DMS53 treated with DMSO at 0.1 percent for 48 hours (cell line): ENCODE measurements around the gene INO80D.
A peak's percentile ranks its signal among the peaks of the same experiment; 100 is the strongest.
"Not testable (repeated sequence)": the region's sequence is repeated elsewhere in the genome, so short reads cannot be mapped to it uniquely, and the experiment has no call there.

ENCODE experiments used
- DNase-seq: peaks from one replicate; lab custom pipeline; 2025; ENCODE audit not compliant: unreplicated experiment; lab: John Stamatoyannopoulos, UW

INO80D gene

GRCh38 chr2:206085742-206086445 is at the start of gene INO80D:
Gene INO80D, minus strand, starts transcription at chr2:206086174. Its CDS starts 23,158 bp downstream, at chr2:206063016.
- peak; percentile 94 for DNase-seq

GRCh38 chr2:206127656-206128055 is 41.7 kb upstream of the INO80D start:
- no peak for DNase-seq

GRCh38 chr2:206125901-206126300 is 39.9 kb upstream of the INO80D start:
- DNase-seq, result no peak

GRCh38 chr2:206122569-206122968 is 36.6 kb upstream of the INO80D start:
- DNase-seq, result not testable (repeated sequence)

GRCh38 chr2:206116278-206116677 is 30.3 kb upstream of the INO80D start:
- no peak for DNase-seq

GRCh38 chr2:206115026-206115578 is 29.1 kb upstream of the INO80D start:
- no peak for DNase-seq

- DNase-seq, result no peak
Observed at GRCh38 chr2:206112846-206113547, 27.0 kb upstream of the INO80D start.

- no peak for DNase-seq
Observed at GRCh38 chr2:206112108-206112507, 26.1 kb upstream of the INO80D start.

GRCh38 chr2:206108713-206109112 is 22.7 kb upstream of the INO80D start:
- no peak for DNase-seq

GRCh38 chr2:206105541-206105940 is 19.6 kb upstream of the INO80D start:
- DNase-seq, result no peak

GRCh38 chr2:206105038-206105437 is 19.1 kb upstream of the INO80D start:
- no peak for DNase-seq

- DNase-seq, result not testable (repeated sequence)
Observed at GRCh38 chr2:206098872-206099271, 12.9 kb upstream of the INO80D start.

GRCh38 chr2:206098471-206098870 is 12.5 kb upstream of the INO80D start:
- DNase-seq, result no peak

- DNase-seq, result no peak
Observed at GRCh38 chr2:206096876-206097275, 10.9 kb upstream of the INO80D start.

- DNase-seq, result no peak
Observed at GRCh38 chr2:206095536-206096332, 9.8 kb upstream of the INO80D start.

GRCh38 chr2:206092297-206092696 is 6.3 kb upstream of the INO80D start:
- no peak for DNase-seq

- no peak for DNase-seq
Observed at GRCh38 chr2:206088248-206088647, 2.3 kb upstream of the INO80D start.

GRCh38 chr2:206086716-206087350 is 859 bp upstream of the INO80D start:
- DNase-seq, result peak; percentile 25

GRCh38 chr2:206084870-206085741 is 868 bp downstream of the INO80D start:
- DNase-seq, result no peak

- DNase-seq, result peak; percentile 26
Observed at GRCh38 chr2:206084439-206084869, 1.5 kb downstream of the INO80D start.
